PC-3 (cell line): ENCODE data around the gene QRICH1.

ENCODE experiments used
- EZH2 ChIP-seq: fragments of 300-600 bp; sonication (generic); IDR thresholded peaks from one replicate; pipeline ENCODE4 v1.6.1; 2017; ENCODE audit warnings: antibody characterized with exemption, mild to moderate bottlenecking, low read length; ENCODE audit not compliant: unreplicated experiment
- EZH2phosphoT487 ChIP-seq: fragments of 300-600 bp; sonication (generic); IDR thresholded peaks from 2 replicates; pipeline ENCODE4 v1.6.1; 2018; ENCODE audit warnings: mild to moderate bottlenecking, antibody characterized with exemption, low read length, borderline replicate concordance
- TF ChIP-seq, protein P1 (sequence below): fragments of 300-600 bp; sonication (generic); conservative IDR thresholded peaks from 2 replicates; pipeline ENCODE4 v1.5.1; 2017; ENCODE audit warnings: antibody characterized with exemption, low read depth, mild to moderate bottlenecking, low read length

- TF ChIP-seq EZH2 (no peak), EZH2phosphoT487 (no peak)
- TF ChIP-seq, protein P1, sequence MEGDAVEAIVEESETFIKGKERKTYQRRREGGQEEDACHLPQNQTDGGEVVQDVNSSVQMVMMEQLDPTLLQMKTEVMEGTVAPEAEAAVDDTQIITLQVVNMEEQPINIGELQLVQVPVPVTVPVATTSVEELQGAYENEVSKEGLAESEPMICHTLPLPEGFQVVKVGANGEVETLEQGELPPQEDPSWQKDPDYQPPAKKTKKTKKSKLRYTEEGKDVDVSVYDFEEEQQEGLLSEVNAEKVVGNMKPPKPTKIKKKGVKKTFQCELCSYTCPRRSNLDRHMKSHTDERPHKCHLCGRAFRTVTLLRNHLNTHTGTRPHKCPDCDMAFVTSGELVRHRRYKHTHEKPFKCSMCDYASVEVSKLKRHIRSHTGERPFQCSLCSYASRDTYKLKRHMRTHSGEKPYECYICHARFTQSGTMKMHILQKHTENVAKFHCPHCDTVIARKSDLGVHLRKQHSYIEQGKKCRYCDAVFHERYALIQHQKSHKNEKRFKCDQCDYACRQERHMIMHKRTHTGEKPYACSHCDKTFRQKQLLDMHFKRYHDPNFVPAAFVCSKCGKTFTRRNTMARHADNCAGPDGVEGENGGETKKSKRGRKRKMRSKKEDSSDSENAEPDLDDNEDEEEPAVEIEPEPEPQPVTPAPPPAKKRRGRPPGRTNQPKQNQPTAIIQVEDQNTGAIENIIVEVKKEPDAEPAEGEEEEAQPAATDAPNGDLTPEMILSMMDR, result no peak
Measured at GRCh38 chr3:49104427-49105291, 10.8 kb upstream of the QRICH1 start, which contains the start of gene QARS1.
